ENCODE data around the gene SLC22A16.

DNA sequence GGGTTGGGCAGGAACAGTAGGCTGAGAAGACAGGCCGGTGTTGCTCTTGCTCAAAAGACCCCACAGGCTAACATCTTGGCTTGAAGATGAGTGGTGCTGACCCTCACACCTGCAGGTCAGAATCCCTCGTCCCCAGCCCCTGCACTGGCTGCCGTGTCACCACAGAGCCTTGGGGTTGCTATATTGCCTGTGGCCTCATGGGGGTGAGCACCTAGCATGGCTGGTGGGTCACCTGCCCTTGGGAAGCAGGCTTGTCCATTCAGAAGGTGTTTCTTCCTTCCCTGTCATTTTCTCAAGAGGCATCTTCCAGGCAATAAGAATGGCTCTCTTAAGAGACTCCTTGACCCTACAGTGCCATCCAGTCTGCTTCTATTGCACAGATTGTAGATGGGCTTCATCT is 7.7 kb downstream of the SLC22A16 start:
- TF ChIP-seq, protein P1, sequence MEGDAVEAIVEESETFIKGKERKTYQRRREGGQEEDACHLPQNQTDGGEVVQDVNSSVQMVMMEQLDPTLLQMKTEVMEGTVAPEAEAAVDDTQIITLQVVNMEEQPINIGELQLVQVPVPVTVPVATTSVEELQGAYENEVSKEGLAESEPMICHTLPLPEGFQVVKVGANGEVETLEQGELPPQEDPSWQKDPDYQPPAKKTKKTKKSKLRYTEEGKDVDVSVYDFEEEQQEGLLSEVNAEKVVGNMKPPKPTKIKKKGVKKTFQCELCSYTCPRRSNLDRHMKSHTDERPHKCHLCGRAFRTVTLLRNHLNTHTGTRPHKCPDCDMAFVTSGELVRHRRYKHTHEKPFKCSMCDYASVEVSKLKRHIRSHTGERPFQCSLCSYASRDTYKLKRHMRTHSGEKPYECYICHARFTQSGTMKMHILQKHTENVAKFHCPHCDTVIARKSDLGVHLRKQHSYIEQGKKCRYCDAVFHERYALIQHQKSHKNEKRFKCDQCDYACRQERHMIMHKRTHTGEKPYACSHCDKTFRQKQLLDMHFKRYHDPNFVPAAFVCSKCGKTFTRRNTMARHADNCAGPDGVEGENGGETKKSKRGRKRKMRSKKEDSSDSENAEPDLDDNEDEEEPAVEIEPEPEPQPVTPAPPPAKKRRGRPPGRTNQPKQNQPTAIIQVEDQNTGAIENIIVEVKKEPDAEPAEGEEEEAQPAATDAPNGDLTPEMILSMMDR (IDR thresholded peaks at IDR 0.05; ENCODE audit: low read depth, low read length, missing input control): no peak
- TF ChIP-seq GABPA (IDR thresholded peaks at IDR 0.05 in 1 of 2, conservative IDR thresholded peaks at IDR 0.05 in 1 of 2) (no peak), EGR1 (IDR thresholded peaks at IDR 0.05; ENCODE audit: low read depth in 2 of 2) (no peak), JUND (IDR thresholded peaks at IDR 0.05) (no peak), FOXA1 (IDR thresholded peaks at IDR 0.05) (no peak), SP1 (IDR thresholded peaks at IDR 0.05) (no peak), YY1 (IDR thresholded peaks at IDR 0.05) (no peak), RAD21 (IDR thresholded peaks at IDR 0.05) (no peak)
- TF ChIP-seq, protein P2, sequence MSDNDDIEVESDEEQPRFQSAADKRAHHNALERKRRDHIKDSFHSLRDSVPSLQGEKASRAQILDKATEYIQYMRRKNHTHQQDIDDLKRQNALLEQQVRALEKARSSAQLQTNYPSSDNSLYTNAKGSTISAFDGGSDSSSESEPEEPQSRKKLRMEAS (IDR thresholded peaks at IDR 0.05): no peak
- TF ChIP-seq, protein P3, sequence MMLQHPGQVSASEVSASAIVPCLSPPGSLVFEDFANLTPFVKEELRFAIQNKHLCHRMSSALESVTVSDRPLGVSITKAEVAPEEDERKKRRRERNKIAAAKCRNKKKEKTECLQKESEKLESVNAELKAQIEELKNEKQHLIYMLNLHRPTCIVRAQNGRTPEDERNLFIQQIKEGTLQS (IDR thresholded peaks at IDR 0.05): no peak
